Endothelial cell of umbilical vein (primary cell): Measurements from ENCODE around the gene ASAH2. TPM values are rescaled to one million over a fixed set of nuclear protein-coding genes. Genes with fewer than 3 reads are reported as not detected.

Experiments used
- BruUV-seq: library from RNA; stranded (reverse); fragments of 400-500 nt; replicated peaks from 2 replicates; lab custom pipeline; 2021; lab: Mats Ljungman, UMichigan
- CTCF ChIA-PET: fragments of 300-600, 350-600 bp; sonication (Branson Sonifier 250); formaldehyde crosslinking; loops from one replicate; lab custom pipeline; 2021; ENCODE audit warnings: antibody characterized with exemption, inconsistent platforms; lab: Charles Lee
- POLR2A ChIA-PET: fragments of 300-600, 350-600 bp; sonication (Branson Sonifier 250); formaldehyde crosslinking; loops from one replicate; lab custom pipeline; 2021; ENCODE audit warnings: antibody characterized with exemption, inconsistent platforms; lab: Charles Lee
- DNase-seq: peaks from one replicate; pipeline ENCODE4 v3.0.0-alpha.2; 2011; ENCODE audit warnings: low read depth, low spot score
- FAIRE-seq: peaks from 2 replicates; lab custom pipeline; 2011; peaks lifted over from hg19 to GRCh38; lab: Jason Lieb, UNC
- H2AFZ ChIP-seq: 2 replicates; pipeline ENCODE4 v1.6.0; 2012; ENCODE audit warnings: low read depth, low read length, control low read depth, inconsistent platforms
- H3K27ac ChIP-seq: 2 replicates; pipeline ENCODE4 v1.5.1; 2011; ENCODE audit warnings: low read depth, mild to moderate bottlenecking, control low read depth, low read length, moderate library complexity; ENCODE audit not compliant: insufficient read depth
- H3K27me3 ChIP-seq, 2 experiments: 2 replicates each; pipeline versions ENCODE4 v1.6.0 to v1.6.1; 2011; ENCODE audit warnings: low read length in 2 of 2, mixed read lengths in 1 of 2; ENCODE audit not compliant: control insufficient read depth in 2 of 2, insufficient read depth in 2 of 2
- H3K36me3 ChIP-seq, 2 experiments: 2 replicates in 1 of 2; 3 replicates in 1 of 2; pipeline ENCODE4 v1.5.1; 2011; ENCODE audit warnings: low read length in 2 of 2, mild to moderate bottlenecking in 1 of 2, moderate library complexity in 1 of 2; ENCODE audit not compliant: control insufficient read depth in 2 of 2, insufficient read depth in 2 of 2; ENCODE audit errors: extremely low read depth in 1 of 2
- H3K4me1 ChIP-seq: 3 replicates; pipeline ENCODE4 v1.5.1; 2011; ENCODE audit warnings: mild to moderate bottlenecking, low read length; ENCODE audit not compliant: control insufficient read depth, insufficient read depth; ENCODE audit errors: extremely low read depth
- H3K4me2 ChIP-seq: 2 replicates; pipeline ENCODE4 v1.6.1; 2011; ENCODE audit warnings: low read length, control low read depth, mixed read lengths; ENCODE audit not compliant: insufficient read depth
- H3K4me3 ChIP-seq, 3 experiments: fragments of 200-600 bp in 1 of 3; sonication (generic), shearing (Covaris generic) in 1 of 3; replicated peaks in 1 of 3; 2 replicates each; pipeline ENCODE4 v1.5.1; 2011 to 2016; ENCODE audit warnings: control low read depth in 3 of 3, low read length in 3 of 3, mild to moderate bottlenecking in 2 of 3, inconsistent platforms in 1 of 3, low read depth in 1 of 3, moderate library complexity in 1 of 3; ENCODE audit not compliant: insufficient read depth in 1 of 3
- H3K79me2 ChIP-seq: 2 replicates; pipeline ENCODE4 v1.6.0; 2012; ENCODE audit warnings: low read length, inconsistent platforms; ENCODE audit not compliant: control insufficient read depth, insufficient read depth
- H3K9ac ChIP-seq: replicated peaks from 2 replicates; pipeline ENCODE3; 2011; ENCODE audit warnings: low read length, control low read depth; ENCODE audit not compliant: insufficient read depth; ENCODE audit errors: extremely low read depth
- H3K9me1 ChIP-seq: replicated peaks from 3 replicates; pipeline ENCODE4 v1.6.0; 2011; ENCODE audit warnings: mild to moderate bottlenecking, low read length; ENCODE audit not compliant: control insufficient read depth, insufficient read depth; ENCODE audit errors: extremely low read depth
- H3K9me3 ChIP-seq: replicated peaks from 2 replicates; pipeline ENCODE4 v1.5.1; 2012; ENCODE audit warnings: low read length, inconsistent platforms; ENCODE audit not compliant: control insufficient read depth, insufficient read depth
- H4K20me1 ChIP-seq: replicated peaks from 2 replicates; pipeline ENCODE3; 2011; ENCODE audit warnings: mild to moderate bottlenecking, low read length; ENCODE audit not compliant: control insufficient read depth, insufficient read depth; ENCODE audit errors: extremely low read depth
- CTCF ChIP-seq, 2 donors: IDR thresholded peaks; 1 replicate in 1 of 2; 2 replicates in 1 of 2; pipeline ENCODE4 v1.5.1; 2011; ENCODE audit warnings: low read length in 2 of 2, mild to moderate bottlenecking in 2 of 2, moderate library complexity in 2 of 2, control low read depth in 1 of 2, inconsistent platforms in 1 of 2, low read depth in 1 of 2; ENCODE audit not compliant: insufficient read depth in 1 of 2; ENCODE audit errors: extremely low read depth in 1 of 2
- EZH2 ChIP-seq: IDR thresholded peaks from 2 replicates; pipeline ENCODE4 v1.6.1; 2012; ENCODE audit warnings: borderline replicate concordance, low read depth, mild to moderate bottlenecking, moderate library complexity, low read length, inconsistent platforms; ENCODE audit not compliant: severe bottlenecking
- FOS ChIP-seq: IDR thresholded peaks from 2 replicates; pipeline ENCODE4 v1.6.1; 2011; ENCODE audit warnings: mild to moderate bottlenecking, low read length, moderate library complexity, borderline replicate concordance; ENCODE audit not compliant: insufficient read depth
- GATA2 ChIP-seq: IDR thresholded peaks from 2 replicates; pipeline ENCODE4 v1.7.0; 2011; ENCODE audit warnings: low read depth, mild to moderate bottlenecking, moderate library complexity, mixed read lengths, low read length; ENCODE audit not compliant: insufficient read length, insufficient read depth
- JUN ChIP-seq: IDR thresholded peaks from 2 replicates; pipeline ENCODE4 v1.6.1; 2011; ENCODE audit warnings: borderline replicate concordance, low read depth; ENCODE audit not compliant: insufficient read length, insufficient read depth
- MAX ChIP-seq: IDR thresholded peaks from 2 replicates; pipeline ENCODE4 v1.6.1; 2011; ENCODE audit not compliant: insufficient read depth, insufficient read length
- MYC ChIP-seq: IDR thresholded peaks from one replicate; pipeline ENCODE4 v1.6.1; 2011; ENCODE audit warnings: mild to moderate bottlenecking, low read depth, low read length
- POLR2A ChIP-seq: IDR thresholded peaks from 2 replicates; pipeline ENCODE4 v1.6.1; 2012; ENCODE audit warnings: low read depth, mild to moderate bottlenecking, control low read depth, low read length
- POLR2AphosphoS5 ChIP-seq: IDR thresholded peaks from 2 replicates; pipeline ENCODE4 v1.6.1; 2012; ENCODE audit warnings: low read depth, mild to moderate bottlenecking, control low read depth, low read length, moderate library complexity; ENCODE audit not compliant: insufficient read depth
- dilution Hi-C: fragments of 300-500 bp; cut with MboI; formaldehyde crosslinking; loops from one replicate; pipeline ENCODE4 v1.15.0; 2019; ENCODE audit warnings: low sequenced_read_pairs; ENCODE audit not compliant: extremely low pct_ligation_motif_present
- intact Hi-C: fragments of 100-400 bp; cut with micrococcal nuclease; formaldehyde crosslinking; loops from one replicate; pipeline ENCODE4 v1.10.0; 2022
- polyA plus RNA-seq, 4 experiments: library from polyadenylated mRNA; depleted of rRNA in 3 of 4; stranded (reverse) in 3 of 4; unstranded in 1 of 4; fragments of >200 nt; gene quantifications; 2 replicates each; pipeline versions ENCODE4 v1.2.1 to v1.2.3, GENCODE V29; 2011 to 2012; ENCODE audit warnings: missing spikeins in 1 of 4
- total RNA-seq: library from RNA; stranded (reverse); gene quantifications from 2 replicates; pipeline ENCODE4 v1.2.3, GENCODE V29; 2021

Gene ASAH2
- total and polyA plus RNA-seq, 2 donors (not counting 3 experiments of a cell fraction or from before 2014, with no cell fraction given) = 0.23 to 1.1 TPM

- ChIA-PET POLR2A (no interaction called here), CTCF (no interaction called here)
- no TSS peak for BruUV-seq
- H3K27ac ChIP-seq = no peak overlapping the region
- no peak overlapping the region for H2AFZ ChIP-seq
- no peak for DNase-seq
- H3K27me3 ChIP-seq = peaks cover 13 to 49% of the 10 kb centered on the region in 2 experiments
- H3K9ac ChIP-seq = no peak overlapping the region
- no peaks in the 10 kb centered on the region for H3K9me1 ChIP-seq
- TF ChIP-seq JUN (no peak), EZH2 (no peak), GATA2 (no peak), CTCF (IDR thresholded peaks at IDR 0.05; ENCODE audit: extremely low read depth in 1 of 2, insufficient read depth in 1 of 2, low read depth in 1 of 2, low read length in 2 of 2) (no peak), POLR2AphosphoS5 (no peak), MYC (no peak), FOS (no peak), MAX (no peak), POLR2A (no peak)
- no peaks in the 10 kb centered on the region for H3K9me3 ChIP-seq
- no peak for FAIRE-seq
- no peak overlapping the region for H3K4me2 ChIP-seq
- no peaks in the 10 kb centered on the region for H3K4me1 ChIP-seq
- H4K20me1 ChIP-seq = no peaks in the 10 kb centered on the region
- intact Hi-C loops = no loop called here
- no peaks in the 10 kb centered on the region for H3K79me2 ChIP-seq
- dilution Hi-C loops = no loop called here
- no peak overlapping the region for H3K4me3 ChIP-seq
- H3K36me3 ChIP-seq = no peaks in the 10 kb centered on the region
Observed at GRCh38 chr10:50232261-50232639, 19.1 kb downstream of the ASAH2 start.
